HCT116 (cell line): ENCODE data around the gene TRAF2. TPM values are rescaled to one million over a fixed set of nuclear protein-coding genes. Genes with fewer than 3 reads are reported as not detected.
"Not testable (repeated sequence)": the region's sequence is repeated elsewhere in the genome, so short reads cannot be mapped to it uniquely, and the experiment has no call there.

ENCODE experiments used
- ATAC-seq: fragments of 200-7000 bp; cut with Tn5 transposase; 2 replicates; pipeline ENCODE4 v1.9.1; 2020; ENCODE audit warnings: mild to moderate bottlenecking, moderate library complexity
- BruUV-seq: library from RNA; stranded (reverse); fragments of 400-500 nt; replicated peaks from 2 replicates; lab custom pipeline; 2021; lab: Mats Ljungman, UMichigan
- CTCF ChIA-PET: fragments of 300-600 bp; sonication (Branson Sonifier 250); formaldehyde crosslinking; loops from one replicate; lab custom pipeline; 2021; ENCODE audit warnings: antibody characterized with exemption; lab: Charles Lee
- POLR2A ChIA-PET: fragments of 300-600, 350-600 bp; sonication (Branson Sonifier 250); formaldehyde crosslinking; loops from one replicate; lab custom pipeline; 2021; ENCODE audit warnings: antibody characterized with exemption; lab: Charles Lee
- RAD21 ChIA-PET, 2 experiments: fragments of 300-600 bp; sonication (Branson Sonifier 250); formaldehyde crosslinking; loops; one replicate each; lab custom pipeline; 2023; ENCODE audit warnings: low total read pairs in 2 of 2; ENCODE audit not compliant: uncharacterized antibody in 2 of 2, unreplicated experiment in 2 of 2, low non-redundant PET in 1 of 2; lab: Charles Lee
- DNase-seq: peaks from one replicate; pipeline ENCODE4 v3.0.0-alpha.2; 2010; ENCODE audit warnings: low read depth, low spot score
- H2AFZ ChIP-seq: fragments of 200-600 bp; shearing (Covaris generic), sonication (generic); 2 replicates; pipeline ENCODE4 v1.6.1; 2017; ENCODE audit warnings: low read depth, mixed run types, mixed read lengths, antibody characterized with exemption, low read length; ENCODE audit not compliant: poor library complexity, severe bottlenecking
- H3K27ac ChIP-seq: 2 replicates; pipeline ENCODE4 v1.5.1; 2012; ENCODE audit warnings: low read depth, low read length
- H3K27me3 ChIP-seq: fragments of 200-600 bp; sonication (generic); 2 replicates; pipeline ENCODE4 v1.6.1; 2016; ENCODE audit warnings: mixed run types, low read length, mixed read lengths; ENCODE audit not compliant: insufficient read depth
- H3K36me3 ChIP-seq, 2 experiments: fragments of 200-500 bp in 1 of 2; fragments of 200-600 bp in 1 of 2; sonication (Bioruptor generic) in 1 of 2; sonication (generic) in 1 of 2; 2 replicates each; pipeline versions ENCODE4 v1.5.1 to v1.6.1; 2014 to 2016; ENCODE audit warnings: low read length in 2 of 2, inconsistent platforms in 1 of 2, mixed read lengths in 1 of 2, mixed run types in 1 of 2; ENCODE audit not compliant: insufficient read depth in 2 of 2, control insufficient read depth in 1 of 2
- H3K4me1 ChIP-seq, 2 experiments: fragments of 200-600 bp in 1 of 2; sonication (generic) in 1 of 2; 2 replicates each; pipeline versions ENCODE4 v1.5.1 to v1.6.1; 2012 to 2017; ENCODE audit warnings: low read length in 2 of 2, inconsistent platforms in 1 of 2, mild to moderate bottlenecking in 1 of 2, mixed read lengths in 1 of 2, mixed run types in 1 of 2, moderate library complexity in 1 of 2; ENCODE audit not compliant: insufficient read depth in 2 of 2, control insufficient read depth in 1 of 2
- H3K4me2 ChIP-seq: fragments of 200-600 bp; sonication (generic); 2 replicates; pipeline ENCODE4 v1.6.1; 2017; ENCODE audit warnings: mixed run types, low read length, mixed read lengths
- H3K4me3 ChIP-seq, 2 experiments: fragments of 200-600 bp in 1 of 2; sonication (generic) in 1 of 2; replicated peaks in 1 of 2; 2 replicates each; pipeline ENCODE4 v1.5.1; 2011 to 2016; ENCODE audit warnings: low read length in 2 of 2, control low read depth in 1 of 2, low read depth in 1 of 2, mild to moderate bottlenecking in 1 of 2, mixed read lengths in 1 of 2, mixed run types in 1 of 2
- H3K79me2 ChIP-seq: fragments of 200-600 bp; sonication (generic); 2 replicates; pipeline ENCODE4 v1.6.1; 2017; ENCODE audit warnings: mild to moderate bottlenecking, mixed run types, low read length, moderate library complexity, mixed read lengths; ENCODE audit not compliant: insufficient read depth
- H3K9ac ChIP-seq: fragments of 200-600 bp; sonication (generic); 2 replicates; pipeline ENCODE4 v1.6.1; 2016; ENCODE audit warnings: low read length, mixed read lengths
- H3K9me2 ChIP-seq: fragments of 200-600 bp; sonication (generic), shearing (Covaris generic); 2 replicates; pipeline ENCODE4 v1.6.1; 2017; ENCODE audit warnings: mixed run types, mild to moderate bottlenecking, moderate library complexity; ENCODE audit not compliant: insufficient read depth
- H3K9me3 ChIP-seq, 2 experiments: fragments of 200-500 bp in 1 of 2; fragments of 200-600 bp in 1 of 2; sonication (Bioruptor generic) in 1 of 2; sonication (generic) in 1 of 2; 2 replicates each; pipeline ENCODE4 v1.6.1; 2014 to 2017; ENCODE audit warnings: low read length in 2 of 2, mixed read lengths in 2 of 2, inconsistent platforms in 1 of 2, low read depth in 1 of 2, mild to moderate bottlenecking in 1 of 2, mixed run types in 1 of 2, moderate library complexity in 1 of 2; ENCODE audit not compliant: control insufficient read depth in 1 of 2, insufficient read depth in 1 of 2
- H4K20me1 ChIP-seq: fragments of 200-600 bp; sonication (generic), shearing (Covaris generic); 2 replicates; pipeline ENCODE4 v1.6.1; 2017; ENCODE audit warnings: mixed run types, mild to moderate bottlenecking, moderate library complexity; ENCODE audit not compliant: insufficient read depth
- ATF3 ChIP-seq: IDR thresholded peaks from 2 replicates; pipeline ENCODE4 v1.6.1; 2012
- CEBPB ChIP-seq: IDR thresholded peaks from 2 replicates; pipeline ENCODE4 v1.6.1; 2012; ENCODE audit warnings: low read depth
- JUND ChIP-seq: IDR thresholded peaks from 2 replicates; pipeline ENCODE4 v1.6.1; 2012
- MAX ChIP-seq: IDR thresholded peaks from 2 replicates; pipeline ENCODE4 v1.6.1; 2012
- POLR2AphosphoS5 ChIP-seq: IDR thresholded peaks from 2 replicates; pipeline ENCODE4 v1.6.1; 2011; ENCODE audit warnings: mild to moderate bottlenecking, low read depth, low read length, moderate library complexity
- RAD21 ChIP-seq: IDR thresholded peaks from 2 replicates; pipeline ENCODE4 v1.6.1; 2012; ENCODE audit warnings: low read depth, mild to moderate bottlenecking
- REST ChIP-seq: IDR thresholded peaks from 2 replicates; pipeline ENCODE4 v1.6.1; 2012; ENCODE audit warnings: low read depth
- SIN3A ChIP-seq: IDR thresholded peaks from 2 replicates; pipeline ENCODE4 v1.6.1; 2012; ENCODE audit warnings: low read depth
- SP1 ChIP-seq: IDR thresholded peaks from 2 replicates; pipeline ENCODE4 v1.6.1; 2012; ENCODE audit warnings: low read depth
- TCF7L2 ChIP-seq: IDR thresholded peaks from 2 replicates; pipeline ENCODE4 v1.7.0; 2011; ENCODE audit warnings: borderline replicate concordance, inconsistent platforms; ENCODE audit not compliant: insufficient read depth, insufficient read length; ENCODE audit errors: extremely low read depth
- ZBTB33 ChIP-seq: IDR thresholded peaks from 2 replicates; pipeline ENCODE4 v1.6.1; 2011; ENCODE audit warnings: mild to moderate bottlenecking, low read length, moderate library complexity; ENCODE audit not compliant: insufficient replicate concordance; ENCODE audit errors: extremely low read depth
- intact Hi-C: fragments of 100-400 bp; cut with micrococcal nuclease; formaldehyde crosslinking; loops from 2 replicates; pipeline ENCODE4 v1.10.0; 2022
- total RNA-seq: library from RNA; stranded (reverse); gene quantifications from one replicate; pipeline ENCODE4 v1.2.1, GENCODE V29; 2021; ENCODE audit not compliant: unreplicated experiment

The TRAF2 gene
- total RNA-seq, 1 experiment from 2014 or later, result 28.4 TPM

GRCh38 chr9:136837856-136838277 lies 48.4 kb upstream of the TRAF2 start:
- H3K27me3 ChIP-seq, H3K79me2 ChIP-seq, intact Hi-C loops, H3K9ac ChIP-seq, BruUV-seq, H4K20me1 ChIP-seq, H2AFZ ChIP-seq, CTCF ChIA-PET, RAD21 ChIA-PET, H3K9me2 ChIP-seq, ATAC-seq, H3K27ac ChIP-seq, H3K4me3 ChIP-seq, POLR2A ChIA-PET, H3K9me3 ChIP-seq, H3K36me3 ChIP-seq, DNase-seq, H3K4me2 ChIP-seq: not testable (repeated sequence)
- peaks cover 21 to 30% of the 10 kb centered on the region in 2 experiments for H3K4me1 ChIP-seq

GRCh38 chr9:136838314-136839228 lies 47.7 kb upstream of the TRAF2 start:
- Histone ChIP-seq H3K79me2 (no peaks in the 10 kb centered on the region), H3K4me1 (peaks cover 28 to 37% of the 10 kb centered on the region in 2 experiments), H3K9me3 (no peaks in the 10 kb centered on the region), H4K20me1 (no peaks in the 10 kb centered on the region), H3K4me3 (no peak overlapping the region), H3K27me3 (no peaks in the 10 kb centered on the region), H3K27ac (peak overlapping the region; percentile 14; the same call in 1 of the 2 replicates), H3K4me2 (no peak overlapping the region), H3K9me2 (no peaks in the 10 kb centered on the region), H2AFZ (no peak overlapping the region), H3K9ac (no peak overlapping the region), H3K36me3 (no peaks in the 10 kb centered on the region)
- POLR2A ChIA-PET, result no interaction called here
- no peak for TF ChIP-seq SIN3A
- no peak for TF ChIP-seq ZBTB33
- no peak for TF ChIP-seq CEBPB
- TF ChIP-seq RAD21, result no peak
- no peak for TF ChIP-seq SP1
- TF ChIP-seq TCF7L2, result no peak
- no peak for TF ChIP-seq REST
- TF ChIP-seq MAX, result no peak
- no peak; the same call in 1 of the 2 replicates for TF ChIP-seq POLR2AphosphoS5
- TF ChIP-seq JUND, result no peak
- TF ChIP-seq ATF3, result no peak
- DNase-seq (no peak), ATAC-seq (no peak)
- BruUV-seq, result no TSS peak
- RAD21 ChIA-PET, result no interaction called here
- intact Hi-C loops, result no loop called here
- CTCF ChIA-PET, result no interaction called here
